Umbilical cord (tissue), 2 donors: ENCODE results near the gene SPX. TPM values are rescaled to one million over a fixed set of nuclear protein-coding genes. Genes with fewer than 3 reads are reported as not detected.

Source experiments
- DNase-seq: peaks from one replicate; pipeline ENCODE4 v3.0.0-alpha.2; 2015; ENCODE audit warnings: low spot score
- total RNA-seq: library from RNA; depleted of rRNA; stranded (reverse); fragments of >200 nt; gene quantifications from one replicate; pipeline ENCODE4 v1.2.3, GENCODE V29; 2014; ENCODE audit warnings: low replicate concordance; ENCODE audit not compliant: insufficient read depth

SPX gene
- total RNA-seq = 7.7 TPM

- DNase-seq = no peak
These were observed at the start of gene SPX for GRCh38 chr12:21526053-21526452. TSS of gene SPX (plus strand) at chr12:21526296. CDS start at chr12:21526473, 177 bp downstream.

DNA sequence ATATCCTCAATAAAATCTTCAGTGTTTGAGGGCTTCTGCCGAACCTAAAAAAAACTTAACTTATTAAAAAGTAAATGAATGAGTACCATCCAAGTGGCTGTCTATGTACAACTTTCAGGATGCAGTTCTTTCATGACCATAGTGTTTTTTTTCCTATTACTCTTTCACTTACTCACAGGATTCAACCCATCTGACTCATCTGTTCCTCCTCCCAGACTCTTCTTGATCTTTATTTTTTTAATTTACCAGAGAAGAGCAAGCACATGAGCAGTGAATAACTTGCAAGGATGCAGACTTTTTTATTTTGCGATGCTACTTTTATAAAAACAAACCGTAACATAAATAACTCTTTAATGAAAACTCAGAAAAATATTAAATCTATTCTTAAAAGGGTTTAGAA lies 49.1 kb upstream of the SPX start:
- DNase-seq = peak; percentile 4

- no peak for DNase-seq
These were observed 47.2 kb upstream of the SPX start for GRCh38 chr12:21478756-21479455.

DNA sequence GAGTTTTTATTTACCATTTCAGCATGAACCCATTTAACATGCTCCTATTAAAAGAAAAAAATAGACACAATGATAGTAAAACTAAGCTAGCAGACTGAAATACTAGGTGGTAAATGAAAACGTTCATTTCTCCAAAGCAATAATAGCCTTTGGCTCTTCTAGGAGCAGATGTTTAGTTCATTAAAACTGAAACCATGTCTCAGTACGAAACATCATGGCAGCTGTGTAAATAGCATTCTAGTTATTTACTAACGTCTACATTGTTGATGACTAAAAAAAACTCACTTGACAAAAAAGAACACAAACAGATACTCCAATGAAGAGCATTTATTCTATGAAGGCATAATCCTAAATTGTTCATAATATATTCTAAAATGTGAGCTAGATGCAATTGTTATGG lies 42.6 kb upstream of the SPX start:
- DNase-seq = no peak

GRCh38 chr12:21485998-21486397 lies 40.1 kb upstream of the SPX start:
- no peak for DNase-seq

- DNase-seq = no peak
These were observed 26.3 kb upstream of the SPX start for GRCh38 chr12:21499765-21500164.

DNA sequence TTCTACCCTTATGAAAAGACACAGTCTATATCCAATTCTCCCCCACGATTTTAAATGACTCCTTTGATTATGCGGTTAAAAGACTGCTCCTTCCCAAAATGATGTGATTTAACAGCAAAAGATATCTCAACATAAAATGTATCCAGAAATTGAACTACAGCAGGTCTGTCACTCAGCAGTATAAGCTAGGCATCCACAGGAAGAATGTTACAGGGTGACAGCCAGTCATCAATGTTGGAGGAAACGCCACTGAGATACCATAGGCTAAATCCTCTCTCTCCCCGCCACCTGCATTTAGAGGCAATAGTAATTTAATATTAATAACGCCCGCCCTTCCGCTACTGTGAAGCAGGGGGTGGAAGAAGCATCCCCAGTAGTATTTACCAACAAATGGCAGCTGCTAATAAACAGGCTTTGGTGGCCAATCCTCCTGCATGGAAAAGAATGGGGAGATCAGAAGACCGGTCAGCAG lies 25.3 kb upstream of the SPX start:
- DNase-seq = no peak

DNA sequence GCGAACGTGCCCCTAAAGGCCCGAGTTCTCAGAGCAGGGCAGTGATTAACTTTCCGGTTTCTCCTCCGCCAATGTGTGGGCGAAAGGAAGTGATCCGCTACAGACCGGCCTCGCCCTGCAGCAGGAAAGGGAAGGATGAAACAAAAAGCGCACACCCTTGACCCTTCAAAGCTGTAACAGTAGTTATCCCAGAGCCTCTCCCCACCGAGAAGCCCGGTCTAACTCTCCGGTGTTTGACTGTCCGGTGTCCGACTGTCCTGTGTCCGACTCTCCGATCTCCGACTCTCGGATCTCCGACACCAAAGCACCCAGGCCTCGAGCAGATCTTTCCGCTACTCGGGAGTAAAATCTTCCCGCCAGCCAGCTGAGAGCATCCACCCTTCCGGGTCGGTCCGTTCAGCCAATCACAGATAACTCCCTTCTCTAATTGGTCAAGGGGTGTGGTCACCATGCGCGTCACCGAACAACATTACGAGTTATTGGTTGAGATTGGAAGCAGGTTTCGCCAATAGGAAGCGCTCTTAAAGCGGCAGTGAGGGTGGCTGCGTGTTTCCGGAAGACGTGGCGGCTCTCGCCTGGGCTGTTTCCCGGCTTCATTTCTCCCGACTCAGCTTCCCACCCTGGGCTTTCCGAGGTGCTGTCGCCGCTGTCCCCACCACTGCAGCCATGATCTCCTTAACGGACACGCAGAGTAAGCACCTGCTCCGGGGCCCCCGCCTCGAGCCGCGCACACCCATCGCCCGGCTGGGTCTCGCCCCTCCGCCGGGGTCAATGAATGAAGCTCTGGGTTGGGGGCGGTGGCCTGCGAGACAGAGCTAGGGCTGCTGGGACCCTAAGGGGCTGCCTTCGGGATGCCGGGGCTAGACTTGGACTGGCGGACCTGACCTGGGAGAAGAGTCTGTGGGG lies 24.6 kb upstream of the SPX start, which contains the start of the genes GOLT1B and RECQL:
Gene GOLT1B (plus strand): TSS at position 532 of the 906 bp plus-strand sequence. CDS start 135 bp downstream, at position 667.
Gene RECQL (minus strand): TSS at position 378 of the 906 bp plus-strand sequence. CDS start 2,065 bp downstream, outside the sequence.
- peak; percentile 99 for DNase-seq

DNA sequence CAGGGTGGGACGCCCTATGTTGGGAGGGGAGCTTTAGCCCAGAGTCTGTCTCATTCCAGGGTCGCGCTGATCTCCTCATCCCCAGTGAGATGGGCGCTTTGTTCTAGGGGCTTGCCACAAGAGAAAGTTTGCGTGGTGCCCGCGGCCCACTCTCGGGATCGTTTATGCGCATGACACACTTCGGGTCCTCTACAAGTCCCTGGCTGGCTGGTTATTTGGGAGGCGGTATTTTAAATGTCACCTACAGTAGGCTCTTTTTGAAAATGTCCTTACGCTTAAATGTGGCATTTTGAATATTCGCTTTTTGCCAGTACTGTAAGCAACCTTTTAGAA lies 24.0 kb upstream of the SPX start:
- peak; percentile 34 for DNase-seq

DNA sequence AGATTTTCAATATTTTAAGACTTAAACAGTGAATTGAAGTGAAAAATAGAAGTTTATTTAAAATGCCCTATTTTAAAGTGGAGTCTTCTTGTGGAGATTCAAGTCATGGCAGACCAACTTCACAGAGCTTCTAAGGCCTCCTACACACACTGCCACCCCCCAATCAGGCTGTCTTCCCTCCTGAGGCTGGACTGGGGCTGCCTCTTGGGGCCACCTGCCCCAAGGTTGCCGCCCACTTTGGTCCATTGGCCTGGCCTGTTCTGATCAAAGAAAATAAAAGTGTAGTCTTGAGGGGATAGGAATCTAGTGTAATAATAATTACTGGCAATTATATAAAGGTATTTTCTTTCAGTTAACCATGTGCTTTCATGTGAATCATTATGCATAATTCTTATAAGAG lies 23.2 kb upstream of the SPX start:
- DNase-seq = no peak

DNA sequence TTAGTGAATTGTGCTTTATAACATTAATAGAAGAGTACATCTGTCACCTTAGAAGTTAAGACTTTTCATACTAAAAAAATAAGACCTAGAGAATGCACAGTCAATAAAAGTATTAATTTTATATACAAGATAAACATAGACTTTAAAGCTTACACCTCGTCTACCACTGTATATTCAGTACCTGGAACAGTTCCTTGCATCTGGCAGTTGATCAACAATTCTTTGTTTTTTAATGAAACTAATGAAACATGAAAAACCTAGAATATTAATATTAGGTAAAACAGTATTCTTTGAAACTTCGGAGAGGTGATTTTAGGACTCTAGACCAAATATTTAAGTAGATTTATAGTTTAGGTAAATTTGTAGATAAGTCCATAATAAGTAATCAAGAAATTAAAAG lies 20.2 kb upstream of the SPX start:
- no peak for DNase-seq

- no peak for DNase-seq
These were observed 18.2 kb upstream of the SPX start for GRCh38 chr12:21507849-21508248.

- no peak for DNase-seq
These were observed 16.3 kb upstream of the SPX start for GRCh38 chr12:21509768-21510167.

DNA sequence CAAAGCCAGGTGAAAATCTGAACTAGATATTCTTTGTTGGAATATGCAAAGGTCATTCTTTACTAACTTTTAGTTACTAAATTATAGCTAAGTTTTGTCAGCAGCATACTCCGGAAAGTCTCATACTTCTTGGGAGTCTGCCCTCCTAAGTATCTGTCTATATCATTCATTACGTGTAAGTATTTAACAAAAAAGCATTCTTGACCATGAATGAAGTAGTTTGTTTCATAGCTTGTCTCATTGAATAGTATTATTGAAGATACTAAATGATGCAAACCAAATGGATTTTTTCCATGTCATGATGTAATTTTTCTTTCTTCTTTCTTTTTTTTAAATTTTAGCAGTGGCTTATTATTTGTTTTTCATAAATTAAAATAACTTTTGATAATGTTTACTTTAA lies 9.8 kb upstream of the SPX start:
- DNase-seq = no peak

DNA sequence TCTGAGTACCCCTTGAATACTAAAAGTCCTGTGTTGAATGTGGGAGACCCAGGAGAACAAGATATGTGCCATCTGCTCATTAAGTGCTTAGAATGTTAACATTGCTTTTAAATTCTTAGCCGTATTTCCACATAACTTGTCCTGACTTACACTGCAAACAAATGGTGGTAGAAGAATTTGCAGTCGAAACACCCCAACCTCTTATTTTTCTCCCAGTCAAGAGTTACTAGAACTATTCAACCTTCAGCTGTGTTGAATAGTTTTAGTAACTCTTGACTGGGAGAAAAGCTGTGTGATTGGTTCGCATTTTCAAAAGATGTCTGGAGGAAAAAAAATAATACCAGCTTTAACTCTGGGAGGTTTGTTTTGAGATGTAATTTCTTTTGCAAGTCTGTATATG lies 7.6 kb upstream of the SPX start:
- DNase-seq = no peak

- no peak for DNase-seq
These were observed 4.6 kb upstream of the SPX start for GRCh38 chr12:21521541-21521940.

DNA sequence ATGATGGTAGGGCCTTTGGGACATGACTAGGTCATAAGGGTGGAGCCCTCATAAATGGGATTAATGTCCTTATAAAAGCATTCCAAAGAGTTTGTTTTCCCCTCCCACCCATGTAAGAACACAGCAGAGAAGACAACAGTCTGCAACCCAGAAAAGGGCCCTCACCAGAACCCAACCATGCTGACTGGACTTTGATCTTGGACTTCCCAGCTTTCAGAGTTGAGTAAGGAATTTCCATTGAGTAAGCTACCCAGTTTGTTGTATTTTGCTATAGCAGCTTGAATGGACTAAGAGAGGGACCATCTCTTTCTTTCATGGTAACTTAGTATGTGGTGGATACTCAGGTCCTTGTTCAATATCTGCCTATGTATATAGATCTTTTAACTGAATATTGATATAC lies 2.9 kb upstream of the SPX start:
- no peak for DNase-seq

GRCh38 chr12:21526721-21527345 lies 737 bp downstream of the SPX start:
- no peak for DNase-seq

DNA sequence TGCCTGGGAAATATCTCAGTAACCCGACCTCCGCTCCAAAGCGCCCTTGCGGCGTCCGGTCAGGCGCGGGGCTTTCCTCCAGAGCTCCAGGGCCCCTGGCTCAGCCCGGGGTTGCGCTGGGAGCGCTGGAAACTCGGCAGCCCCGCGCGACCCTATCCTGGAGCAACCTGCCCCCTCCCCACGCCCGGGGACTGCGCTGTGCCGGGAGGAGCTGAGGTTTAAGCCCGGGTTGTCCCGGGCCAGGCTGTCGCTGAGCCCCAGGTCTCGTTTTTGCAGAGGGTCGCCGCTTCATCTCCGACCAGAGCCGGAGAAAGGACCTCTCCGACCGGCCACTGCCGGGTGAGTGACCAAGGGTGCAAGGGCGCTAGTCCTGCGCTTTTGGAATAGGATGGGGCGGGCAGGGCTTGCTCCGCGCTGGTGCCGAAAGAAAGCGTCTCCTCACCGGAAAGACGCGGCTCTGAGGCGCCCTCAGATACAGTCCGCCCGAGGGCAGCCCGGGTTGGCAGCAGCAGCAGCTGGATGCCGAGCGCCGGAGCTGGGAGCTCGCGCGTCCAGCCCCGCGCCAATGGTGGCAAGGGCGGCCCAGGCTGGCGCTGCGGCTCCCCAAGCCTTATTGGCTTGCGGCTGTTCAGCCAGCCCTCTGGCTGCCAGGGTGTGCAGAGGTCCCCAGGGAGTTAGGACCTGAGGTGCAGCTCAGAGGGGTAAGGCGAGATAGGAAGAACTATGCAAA lies 1.5 kb downstream of the SPX start:
- peak; percentile 39 for DNase-seq

DNA sequence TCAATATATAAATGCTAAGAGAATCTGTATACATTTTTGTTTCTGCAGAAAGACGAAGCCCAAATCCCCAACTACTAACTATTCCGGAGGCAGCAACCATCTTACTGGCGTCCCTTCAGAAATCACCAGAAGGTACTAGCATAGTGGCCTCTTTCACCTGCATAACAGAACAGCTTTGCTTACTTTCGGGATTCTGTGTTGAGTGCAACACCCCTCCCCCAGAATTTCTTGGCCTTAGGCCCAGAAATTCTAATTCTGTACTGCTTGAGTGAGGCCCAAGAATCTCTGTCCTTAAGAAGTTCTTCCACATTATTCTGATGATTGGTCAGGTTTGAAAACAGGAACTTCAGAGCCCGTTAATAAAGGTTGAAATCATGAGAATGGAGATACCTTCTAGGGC lies 2.9 kb downstream of the SPX start:
- DNase-seq = peak; percentile 16

- no peak for DNase-seq
These were observed 3.4 kb downstream of the SPX start for GRCh38 chr12:21529456-21529855.
